HUES6 (cell line): ENCODE data around the gene DLST.
A peak's percentile ranks its signal among the peaks of the same experiment; 100 is the strongest.
"Not testable (repeated sequence)": the region's sequence is repeated elsewhere in the genome, so short reads cannot be mapped to it uniquely, and the experiment has no call there.

Experiments
- H3K27ac ChIP-seq: 2 replicates; pipeline ENCODE4 v1.7.0; 2013; ENCODE audit warnings: low read depth, mild to moderate bottlenecking, low read length, inconsistent platforms
- H3K27me3 ChIP-seq: 2 replicates; pipeline ENCODE4 v1.6.1; 2013; ENCODE audit warnings: low read length; ENCODE audit not compliant: control insufficient read depth, insufficient read depth
- H3K36me3 ChIP-seq: 2 replicates; pipeline ENCODE4 v1.6.1; 2013; ENCODE audit warnings: low read length; ENCODE audit not compliant: control insufficient read depth, insufficient read depth
- H3K4me1 ChIP-seq: 2 replicates; pipeline ENCODE4 v1.6.1; 2013; ENCODE audit warnings: low read length; ENCODE audit not compliant: control insufficient read depth, insufficient read depth
- H3K4me3 ChIP-seq: 2 replicates; pipeline ENCODE4 v1.5.1; 2013; ENCODE audit warnings: low read depth, low read length
- H3K9ac ChIP-seq: one replicate; pipeline ENCODE4 v1.6.1; 2013; ENCODE audit warnings: mild to moderate bottlenecking, low read length
- H3K9me3 ChIP-seq: 2 replicates; pipeline ENCODE4 v1.6.1; 2013; ENCODE audit warnings: low read depth, low read length; ENCODE audit not compliant: control insufficient read depth, insufficient read depth

DLST gene

DNA sequence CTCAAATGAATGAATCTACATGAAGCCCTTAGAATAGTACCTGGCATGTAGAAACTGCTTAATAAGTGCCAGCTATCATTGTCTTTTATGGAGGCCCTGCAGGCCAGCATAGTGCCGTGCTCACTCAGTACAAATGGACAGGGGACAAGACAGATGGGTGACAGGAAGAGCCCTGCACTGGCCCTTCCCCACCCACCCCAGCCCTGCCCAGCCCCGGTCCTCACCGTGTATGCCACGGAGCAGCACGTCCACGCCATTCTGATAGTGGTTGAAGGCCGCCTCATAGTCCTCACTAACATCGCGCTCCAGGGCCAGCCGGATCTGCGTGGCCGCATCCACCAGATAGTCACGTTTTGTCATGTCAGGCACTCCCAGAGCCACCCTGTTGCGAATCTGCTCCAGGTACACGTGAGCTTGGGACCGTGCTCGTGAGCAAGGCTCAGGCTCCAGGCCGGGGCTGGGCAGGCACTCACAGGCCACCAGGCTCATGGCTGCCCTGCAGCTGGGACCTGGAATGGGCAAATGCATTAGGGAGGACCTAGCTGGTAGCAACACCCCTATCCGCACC lies 39.4 kb downstream of the DLST start:
- Histone ChIP-seq H3K4me1 (peaks cover 4% of the 10 kb centered on the region), H3K9ac (no peak overlapping the region), H3K27me3 (peaks cover 6% of the 10 kb centered on the region; the same call in 1 of the 2 replicates), H3K36me3 (peaks cover 6% of the 10 kb centered on the region), H3K4me3 (no peak overlapping the region), H3K27ac (no peak overlapping the region), H3K9me3 (no peaks in the 10 kb centered on the region)

DNA sequence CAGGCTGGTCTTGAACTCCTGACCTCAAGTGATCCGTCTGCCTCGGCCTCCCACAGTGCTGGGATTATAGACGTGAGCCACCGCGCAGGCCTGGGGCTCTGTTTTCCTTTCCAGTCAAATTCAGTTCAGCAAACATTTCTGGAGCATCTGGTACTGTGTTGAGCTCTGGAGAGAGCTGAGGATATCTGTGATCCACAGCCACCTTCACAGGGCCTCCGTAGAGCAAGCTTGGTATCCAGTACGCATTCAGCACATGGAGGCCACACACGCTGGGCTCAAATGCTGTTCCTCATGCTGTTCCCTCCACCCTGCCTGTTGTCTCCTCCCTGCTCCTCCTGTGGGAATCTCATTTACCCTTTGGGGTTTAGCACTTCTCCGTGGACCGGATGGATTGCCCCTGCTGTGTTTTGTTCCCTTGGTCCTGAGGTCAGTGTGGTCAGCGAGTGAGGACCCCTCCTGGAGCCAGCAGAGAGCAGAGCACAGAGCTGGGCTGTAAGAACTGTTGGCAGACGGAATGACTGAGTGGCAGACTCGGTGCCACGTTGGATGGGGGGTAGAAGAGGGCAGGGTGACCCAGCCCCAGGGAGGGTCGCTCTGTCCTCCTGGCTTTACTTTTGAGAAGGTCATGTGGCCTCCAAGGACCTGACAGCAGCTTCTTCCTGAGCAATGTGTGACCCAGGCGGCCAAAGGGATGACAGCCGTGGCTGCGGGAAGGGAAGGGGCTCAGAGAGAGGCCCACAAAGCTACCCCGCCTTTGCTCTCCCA lies 40.5 kb downstream of the DLST start:
- Histone ChIP-seq H3K27me3 (peaks cover 6% of the 10 kb centered on the region; the same call in 1 of the 2 replicates), H3K27ac (no peak overlapping the region), H3K9me3 (no peaks in the 10 kb centered on the region), H3K4me3 (peak overlapping the region; percentile 84), H3K36me3 (peaks cover 6% of the 10 kb centered on the region), H3K9ac (peak overlapping the region; percentile 64), H3K4me1 (peaks cover 4% of the 10 kb centered on the region)

GRCh38 chr14:74922752-74923401 lies 41.2 kb downstream of the DLST start, which contains the start of gene RPS6KL1:
Gene RPS6KL1, minus strand, starts transcription at chr14:74923260. Its CDS starts 1,719 bp downstream, at chr14:74921541.
- H3K27me3 ChIP-seq: peaks cover 6% of the 10 kb centered on the region; the same call in 1 of the 2 replicates
- peaks cover 4% of the 10 kb centered on the region for H3K4me1 ChIP-seq
- H3K36me3 ChIP-seq: peaks cover 6% of the 10 kb centered on the region
- peak within 1 kb of the TSS; percentile 84 for H3K4me3 ChIP-seq
- no peak within 1 kb of the TSS for H3K27ac ChIP-seq
- H3K9ac ChIP-seq: peak within 1 kb of the TSS; percentile 64
- no peaks in the 10 kb centered on the region for H3K9me3 ChIP-seq

DNA sequence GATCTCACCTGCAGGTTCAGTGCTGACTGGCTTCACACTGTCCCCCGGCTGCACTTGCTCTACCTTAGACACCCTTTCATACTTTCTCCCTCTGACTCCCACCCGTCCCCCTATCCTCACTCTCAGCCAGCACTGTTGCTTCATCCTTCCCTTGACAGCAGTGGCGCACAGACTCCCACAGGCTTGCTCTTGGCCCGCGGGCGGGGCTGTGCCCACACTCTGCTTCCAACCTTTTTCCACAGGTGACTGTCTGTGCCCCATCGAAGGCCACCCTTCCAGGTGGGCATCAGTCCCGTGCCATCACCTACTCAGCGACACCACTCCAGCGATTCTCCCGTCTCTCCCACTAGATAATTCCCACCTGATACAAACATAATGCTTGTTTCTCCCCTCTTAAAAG lies 42.3 kb downstream of the DLST start:
- Histone ChIP-seq H3K9ac (no peak overlapping the region), H3K36me3 (peaks cover 4% of the 10 kb centered on the region), H3K27ac (no peak overlapping the region), H3K9me3 (no peaks in the 10 kb centered on the region), H3K4me1 (peaks cover 4% of the 10 kb centered on the region), H3K4me3 (no peak overlapping the region), H3K27me3 (peaks cover 6% of the 10 kb centered on the region; the same call in 1 of the 2 replicates)

DNA sequence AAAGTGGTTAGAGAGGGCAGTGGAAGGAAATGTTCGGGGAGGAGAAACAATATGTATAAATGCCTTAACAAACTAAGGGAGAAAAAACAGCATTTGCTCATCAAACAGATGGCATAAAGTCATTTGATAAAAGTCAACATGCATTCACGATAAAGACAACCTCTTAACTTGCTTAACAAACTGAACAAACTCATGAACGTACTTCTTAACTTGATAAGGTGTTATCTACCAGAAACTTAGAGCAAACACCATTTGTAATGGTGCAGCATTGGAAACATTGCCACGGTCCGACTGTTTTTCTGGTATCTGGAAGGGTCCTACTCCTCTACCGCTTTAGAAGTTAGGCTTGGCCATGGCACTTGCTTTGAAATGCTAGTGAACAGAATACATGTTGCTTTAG lies 45.5 kb downstream of the DLST start:
- H3K27ac ChIP-seq: no peak overlapping the region
- no peak overlapping the region for H3K9ac ChIP-seq
- no peaks in the 10 kb centered on the region for H3K36me3 ChIP-seq
- peaks cover 3% of the 10 kb centered on the region for H3K4me1 ChIP-seq
- peaks cover 3% of the 10 kb centered on the region; the same call in 1 of the 2 replicates for H3K27me3 ChIP-seq
- no peaks in the 10 kb centered on the region for H3K9me3 ChIP-seq
- H3K4me3 ChIP-seq: no peak overlapping the region

DNA sequence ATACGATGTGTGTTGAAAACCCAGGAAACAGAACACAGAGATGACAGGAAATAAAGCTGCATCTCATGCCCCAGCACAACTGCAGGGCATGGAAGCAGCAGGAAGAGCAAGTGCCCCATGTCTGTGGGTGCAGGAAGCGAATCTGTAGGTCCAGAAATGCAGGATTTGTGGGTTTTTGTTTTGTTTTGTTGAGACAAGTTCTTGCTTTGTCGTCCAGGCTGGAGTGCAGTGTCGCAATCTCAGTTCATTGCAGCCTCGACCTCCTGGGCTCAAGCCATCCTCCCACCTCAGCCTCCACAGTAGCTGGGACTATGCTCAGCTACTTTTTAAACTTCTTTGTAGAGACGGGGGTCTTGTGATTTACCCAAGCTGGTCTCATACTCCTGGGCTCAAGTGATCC lies 47.5 kb downstream of the DLST start:
- H3K4me1 ChIP-seq: no peaks in the 10 kb centered on the region; the same call in 1 of the 2 replicates
- no peak overlapping the region for H3K4me3 ChIP-seq
- H3K27me3 ChIP-seq: no peaks in the 10 kb centered on the region
- no peaks in the 10 kb centered on the region for H3K36me3 ChIP-seq
- H3K27ac ChIP-seq: no peak overlapping the region
- H3K9me3 ChIP-seq: no peaks in the 10 kb centered on the region
- no peak overlapping the region for H3K9ac ChIP-seq

GRCh38 chr14:74931744-74932143 lies 50.0 kb downstream of the DLST start:
- not testable (repeated sequence) for H3K4me3 ChIP-seq, H3K9me3 ChIP-seq, H3K9ac ChIP-seq, H3K27ac ChIP-seq, H3K4me1 ChIP-seq, H3K36me3 ChIP-seq, H3K27me3 ChIP-seq

- H3K9me3 ChIP-seq: no peaks in the 10 kb centered on the region
- no peak overlapping the region for H3K27ac ChIP-seq
- no peaks in the 10 kb centered on the region for H3K36me3 ChIP-seq
- no peaks in the 10 kb centered on the region for H3K27me3 ChIP-seq
- H3K9ac ChIP-seq: no peak overlapping the region
- no peak overlapping the region for H3K4me3 ChIP-seq
- peaks cover 9% of the 10 kb centered on the region; the same call in 1 of the 2 replicates for H3K4me1 ChIP-seq
Measured at GRCh38 chr14:74932401-74932901, 50.7 kb downstream of the DLST start.

DNA sequence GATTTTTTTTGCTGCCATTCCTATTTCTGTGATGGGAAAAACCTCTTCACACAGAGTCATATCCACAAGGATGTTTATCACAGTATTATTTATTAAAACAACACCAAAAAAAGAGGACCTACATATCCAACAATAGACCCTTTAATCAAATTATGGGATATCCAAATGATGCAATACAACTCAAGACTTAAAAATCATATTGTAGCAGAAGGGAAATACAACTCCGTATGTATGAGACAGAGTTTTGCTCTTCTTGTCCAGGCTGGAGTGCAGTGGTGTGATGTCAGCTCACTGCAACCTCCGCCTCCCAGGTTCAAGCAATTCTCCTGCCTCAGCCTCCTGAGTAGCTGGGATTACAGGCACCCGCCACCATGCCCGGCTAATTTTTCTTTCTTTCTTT lies 51.2 kb downstream of the DLST start:
- H3K27ac ChIP-seq, H3K4me3 ChIP-seq: not testable (repeated sequence)

GRCh38 chr14:74934041-74934440 lies 52.3 kb downstream of the DLST start:
- Histone ChIP-seq H3K4me1 (peaks cover 9% of the 10 kb centered on the region; the same call in 1 of the 2 replicates), H3K9ac (no peak overlapping the region), H3K9me3 (no peaks in the 10 kb centered on the region), H3K27me3 (no peaks in the 10 kb centered on the region), H3K27ac (no peak overlapping the region), H3K36me3 (no peaks in the 10 kb centered on the region), H3K4me3 (no peak overlapping the region)

More for the DNA sequence above, 51.2 kb downstream of the DLST start:
- not testable (repeated sequence) for H3K36me3 ChIP-seq, H3K27me3 ChIP-seq, H3K4me1 ChIP-seq, H3K9ac ChIP-seq, H3K9me3 ChIP-seq
